ENCODE data around the gene ITGAD.

The ITGAD gene

GRCh38 chr16:31400191-31400590 lies 7.1 kb downstream of the ITGAD start:
- no peak for TF ChIP-seq CTCF (IDR thresholded peaks at IDR 0.05)

- TF ChIP-seq CTCF (IDR thresholded peaks at IDR 0.05): no peak
Observed at GRCh38 chr16:31401436-31401835, 8.3 kb downstream of the ITGAD start.

- TF ChIP-seq CTCF (IDR thresholded peaks at IDR 0.05): no peak
Observed at GRCh38 chr16:31402687-31403086, 9.6 kb downstream of the ITGAD start.

- TF ChIP-seq CTCF (IDR thresholded peaks at IDR 0.05): no peak
Observed at GRCh38 chr16:31403590-31404352, 10.6 kb downstream of the ITGAD start.

- no peak for TF ChIP-seq CTCF (IDR thresholded peaks at IDR 0.05)
Observed at GRCh38 chr16:31404353-31405064, 11.4 kb downstream of the ITGAD start.

GRCh38 chr16:31407406-31407805 lies 14.3 kb downstream of the ITGAD start:
- no peak for TF ChIP-seq CTCF (IDR thresholded peaks at IDR 0.05)

GRCh38 chr16:31409433-31409832 lies 16.3 kb downstream of the ITGAD start:
- no peak for TF ChIP-seq CTCF (IDR thresholded peaks at IDR 0.05)
